GM21447 (cell line): ENCODE data around the gene EHD2.
"Not testable (repeated sequence)": the region's sequence is repeated elsewhere in the genome, so short reads cannot be mapped to it uniquely, and the experiment has no call there.

Experiments
- ATAC-seq: cut with Tn5 transposase; IDR thresholded peaks from one replicate; pipeline ENCODE4 v1.9.1; 2021; ENCODE audit not compliant: unreplicated experiment

EHD2 gene

DNA sequence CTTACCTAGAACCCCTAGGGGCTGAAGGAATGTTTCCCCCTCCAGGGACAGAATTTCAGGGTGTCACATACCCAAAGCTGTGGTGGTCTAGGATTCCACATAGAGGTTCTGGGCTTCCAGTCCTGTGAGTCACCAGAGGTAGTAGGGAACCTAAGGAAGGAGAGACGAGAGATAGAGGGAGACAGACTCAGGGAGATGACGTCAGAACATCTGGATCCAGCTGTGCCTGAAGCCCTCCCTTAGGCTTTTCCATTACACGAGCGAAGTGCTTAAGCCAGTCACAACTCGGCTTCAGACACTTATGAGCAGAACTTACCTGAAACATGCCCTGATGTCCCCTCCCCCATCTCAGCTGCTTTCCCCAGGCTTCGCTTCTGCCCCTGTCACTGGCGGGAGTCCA, 53.4 kb downstream of the EHD2 start:
- no peak for ATAC-seq

DNA sequence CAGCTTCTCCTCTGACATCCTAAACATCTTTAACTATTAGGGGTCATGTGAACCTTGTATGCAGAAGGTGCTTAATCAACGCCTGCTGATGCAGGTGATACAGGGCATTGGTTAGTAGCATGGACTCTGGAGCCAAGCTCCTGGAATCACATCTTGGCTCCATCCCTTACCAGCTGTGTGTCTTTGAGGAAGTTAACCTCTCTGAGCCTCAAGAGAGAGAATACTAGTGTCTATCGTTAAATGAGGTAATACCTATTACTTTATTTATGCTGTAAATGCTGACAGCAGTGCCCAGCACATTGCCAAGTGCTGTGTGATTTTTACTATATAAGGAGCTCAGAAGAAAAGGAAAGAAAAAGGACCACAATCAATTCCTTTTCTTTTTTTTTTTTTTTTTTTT, 54.1 kb downstream of the EHD2 start:
- ATAC-seq, result no peak

DNA sequence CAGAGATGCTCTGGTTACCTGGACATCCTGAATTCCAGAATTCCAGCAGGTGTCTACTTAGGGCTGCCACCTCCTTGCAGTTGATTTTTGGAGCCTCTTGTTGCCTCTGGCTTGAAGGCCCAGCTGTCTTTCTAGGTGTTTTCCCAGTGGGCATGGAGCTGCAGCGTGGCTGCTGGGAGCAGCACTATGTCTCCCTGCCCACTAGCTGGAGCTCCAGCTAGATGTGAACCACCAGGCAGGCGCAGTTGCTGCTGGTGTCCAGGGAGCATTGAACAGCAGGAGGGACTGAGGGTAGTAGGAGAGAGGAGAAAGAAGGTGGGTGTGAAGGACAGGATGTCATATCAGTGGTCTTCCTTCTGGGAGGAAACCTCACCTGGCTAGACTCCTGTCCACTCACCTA, 55.4 kb downstream of the EHD2 start:
- no peak for ATAC-seq

DNA sequence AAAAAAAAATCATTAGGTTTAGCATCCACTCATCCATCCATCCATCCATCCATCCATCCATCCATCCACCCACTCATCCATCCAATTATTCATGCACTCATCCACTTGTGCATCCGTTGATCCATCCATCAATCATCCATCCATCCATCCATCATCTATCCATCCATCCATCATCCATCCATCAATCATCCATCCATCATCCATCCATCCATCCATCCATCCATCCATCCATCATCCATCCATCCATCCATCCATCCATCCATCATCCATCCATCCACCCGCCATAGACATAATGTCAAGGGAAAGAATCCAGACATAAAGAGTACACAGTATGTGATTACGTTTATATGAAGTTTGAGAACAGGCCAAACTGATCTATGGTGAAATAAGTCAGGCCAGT, 56.3 kb downstream of the EHD2 start:
- no peak for ATAC-seq

DNA sequence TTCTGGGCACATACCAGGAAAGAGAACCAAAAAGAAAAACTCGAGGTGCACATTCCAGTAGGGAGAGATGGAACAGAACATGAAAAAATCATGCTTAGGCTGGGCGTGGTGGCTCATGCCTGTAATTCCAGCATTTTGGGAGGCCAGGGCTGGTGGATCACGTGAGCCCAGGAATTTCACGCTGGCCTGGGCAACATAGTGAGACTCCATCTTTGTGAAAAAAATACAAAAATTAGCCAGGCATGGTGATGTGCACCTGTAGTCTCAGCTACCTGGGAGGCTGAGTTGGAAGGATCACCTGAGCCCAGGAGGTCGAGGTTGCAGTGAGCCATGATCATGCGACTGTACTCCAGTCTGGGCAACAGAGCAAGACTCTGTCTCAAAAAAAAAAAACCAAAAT, 58.1 kb downstream of the EHD2 start:
- ATAC-seq, result not testable (repeated sequence)

DNA sequence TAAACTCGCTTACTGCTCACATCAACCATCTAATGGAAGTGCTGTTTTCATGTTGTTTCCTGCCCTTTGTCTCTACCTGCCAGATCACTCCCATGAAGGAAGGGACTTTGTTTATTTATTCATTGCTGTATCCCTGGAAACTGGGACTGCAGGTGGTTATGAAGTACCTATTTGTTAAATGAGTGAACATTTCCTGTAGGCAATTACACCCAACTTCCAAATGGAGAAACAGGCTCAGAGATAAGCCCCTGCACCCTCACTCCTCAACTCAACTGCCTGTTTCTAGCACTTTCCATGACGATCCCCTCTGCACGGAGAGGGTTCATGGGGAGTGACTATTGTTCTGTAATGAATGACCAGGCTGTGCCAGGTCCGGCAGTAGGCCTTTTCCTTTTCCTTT, 63.3 kb downstream of the EHD2 start:
- no peak for ATAC-seq

DNA sequence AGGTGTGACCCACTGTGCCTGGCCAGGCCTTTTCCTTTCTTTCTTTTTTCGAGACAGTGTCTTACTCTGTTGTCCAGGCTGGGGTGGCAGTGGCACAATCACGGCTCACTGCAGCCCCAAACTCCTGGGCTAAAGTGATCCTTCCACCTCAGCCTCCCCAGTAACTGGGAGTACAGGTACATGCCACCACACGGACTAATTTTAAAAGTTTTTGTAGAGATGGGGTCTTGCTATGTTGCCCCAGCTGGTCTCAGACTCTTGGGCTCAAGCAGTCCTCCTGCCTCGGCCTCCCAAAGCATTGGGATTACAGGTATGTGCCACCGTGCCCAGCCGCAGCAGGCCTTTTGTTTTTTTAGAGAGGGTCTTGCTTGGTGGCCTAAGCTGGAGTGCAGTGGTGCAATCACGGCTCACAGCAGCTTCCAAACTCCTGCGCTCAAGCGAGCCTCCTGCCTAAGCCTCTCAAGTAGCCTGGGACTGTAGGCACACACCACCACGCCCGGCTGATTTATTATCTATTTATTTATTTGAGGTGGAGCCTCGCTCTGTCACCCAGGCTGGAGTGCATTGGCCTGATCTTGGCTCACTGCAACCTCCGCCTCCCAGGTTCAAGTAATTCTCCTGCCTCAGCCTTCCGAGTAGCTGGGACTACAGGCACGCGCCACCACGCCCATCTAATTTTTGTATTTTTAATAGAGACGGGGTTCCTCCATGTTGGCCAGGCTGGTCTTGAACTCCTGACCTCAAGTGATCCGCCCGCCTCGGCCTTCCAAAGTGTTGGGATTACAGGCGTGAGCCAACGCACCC, 64.2 kb downstream of the EHD2 start:
- ATAC-seq, result not testable (repeated sequence)

DNA sequence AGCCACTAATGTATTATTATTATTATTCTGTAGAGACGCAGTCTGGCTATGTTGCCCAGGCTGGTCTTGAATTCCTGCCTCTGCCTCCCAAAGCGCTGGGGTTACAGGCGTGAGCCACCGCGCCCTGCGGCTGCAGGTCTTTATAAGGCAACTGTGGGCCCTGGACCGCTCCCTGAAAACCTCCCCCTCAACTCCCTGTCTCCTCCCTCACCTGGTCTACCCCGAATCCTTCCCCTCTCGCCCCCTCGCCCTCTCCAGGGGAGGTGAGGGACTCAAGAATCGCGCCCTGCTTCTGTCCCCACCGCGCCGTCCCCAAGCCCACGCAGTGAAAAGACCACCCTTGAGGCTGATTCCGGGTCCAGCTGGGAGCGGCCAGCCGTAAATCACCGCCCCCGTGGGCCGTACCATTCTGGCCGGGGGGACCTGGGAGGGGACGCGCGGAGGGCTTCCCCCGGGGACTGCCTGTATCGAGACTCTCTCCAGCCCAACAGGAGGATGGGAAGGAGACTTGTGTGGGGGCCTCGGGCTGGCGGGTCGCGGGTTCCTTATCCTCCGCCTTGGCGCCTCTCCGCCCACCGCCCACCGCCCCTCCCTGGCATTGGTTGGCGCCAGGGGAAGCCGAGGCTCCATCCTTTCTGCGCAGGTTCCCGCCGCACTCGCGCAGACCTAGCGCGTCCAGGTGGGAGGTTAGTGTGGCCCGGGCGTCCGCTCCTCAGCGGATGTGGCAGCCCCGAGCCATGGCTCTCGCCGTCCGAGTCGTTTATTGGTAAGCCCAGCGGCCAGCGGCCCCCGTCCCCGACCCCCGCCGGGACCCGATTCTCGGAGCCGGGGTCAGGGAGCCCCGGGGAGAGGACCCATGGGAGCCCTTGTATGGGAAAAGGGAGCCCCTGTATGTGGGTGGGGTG, 65.1 kb downstream of the EHD2 start, which contains the start of gene SELENOW:
TSS of gene SELENOW (plus strand) at position 655 of the 905 bp plus-strand sequence. CDS start at position 738, 83 bp downstream.
- peak; percentile 76 for ATAC-seq

DNA sequence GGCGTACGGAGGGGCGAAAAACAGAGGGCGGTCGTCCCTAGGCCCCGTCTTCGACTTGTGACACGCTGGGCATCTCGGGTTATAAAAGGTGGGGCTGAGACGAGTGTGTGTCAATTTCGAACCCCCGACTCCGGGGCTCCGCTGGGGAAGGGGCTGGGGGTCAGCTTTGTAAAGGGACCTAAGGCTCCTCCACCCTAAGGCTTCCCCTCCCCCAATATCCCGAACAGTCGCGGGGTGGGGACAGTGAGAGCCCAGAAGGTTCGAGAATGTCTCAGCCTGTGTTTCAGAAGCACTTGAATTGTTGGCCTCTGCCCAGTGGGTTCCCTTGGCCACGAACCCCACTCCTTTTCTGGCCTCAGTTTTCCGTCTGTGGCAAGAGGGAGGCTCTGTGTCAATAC, 65.7 kb downstream of the EHD2 start:
- ATAC-seq, result no peak

DNA sequence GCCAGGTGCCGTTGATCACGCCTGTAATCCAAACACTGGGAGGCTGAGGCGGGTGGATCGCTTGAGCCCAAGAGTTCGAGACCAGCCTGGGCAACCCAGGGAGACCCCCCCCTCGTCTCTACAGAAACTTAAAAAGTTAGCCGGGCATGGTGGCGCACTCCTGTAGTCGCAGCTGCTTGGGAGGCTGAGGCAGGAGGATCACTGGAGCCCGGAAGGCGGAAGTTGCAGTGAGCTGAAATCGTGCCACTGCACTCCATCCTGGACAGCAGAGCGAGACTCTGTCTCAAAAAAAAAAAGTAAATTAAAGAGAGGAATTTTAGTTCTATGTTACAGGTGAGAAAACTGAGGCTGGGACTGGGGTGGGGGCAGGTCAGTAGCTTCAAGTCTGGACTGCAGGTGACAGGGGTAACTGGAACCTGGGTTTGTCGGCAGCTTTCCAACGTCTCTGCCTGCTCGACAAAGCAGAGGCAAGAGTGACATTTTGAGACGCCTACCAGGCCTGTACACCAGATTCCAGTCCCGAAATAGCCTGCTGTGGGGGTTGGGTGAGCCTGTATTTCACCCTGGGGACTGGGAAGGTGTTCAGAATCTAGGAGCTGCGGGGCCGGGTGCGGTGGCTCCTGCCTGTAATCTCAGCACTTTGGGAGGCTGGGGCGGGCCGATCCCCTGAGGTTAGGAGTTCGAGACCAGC, 66.4 kb downstream of the EHD2 start:
- ATAC-seq, result no peak

DNA sequence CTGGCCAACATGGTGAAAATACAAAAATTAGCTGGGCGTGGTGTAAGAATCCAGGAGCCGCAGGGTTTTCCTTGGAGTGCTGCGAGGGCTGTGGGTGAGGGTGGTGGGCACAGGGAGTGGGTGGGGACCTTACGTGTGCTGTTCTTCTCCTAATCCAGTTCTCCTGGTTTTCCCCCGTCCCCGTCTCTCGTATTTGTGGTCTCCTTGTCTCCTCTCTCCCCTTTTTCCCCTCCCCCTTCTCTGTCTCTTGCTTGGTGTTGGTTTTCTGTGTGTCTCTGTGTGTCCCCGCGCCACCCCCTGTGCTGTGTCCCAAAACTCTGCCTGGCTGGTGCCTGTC, 67.0 kb downstream of the EHD2 start:
- ATAC-seq, result no peak

DNA sequence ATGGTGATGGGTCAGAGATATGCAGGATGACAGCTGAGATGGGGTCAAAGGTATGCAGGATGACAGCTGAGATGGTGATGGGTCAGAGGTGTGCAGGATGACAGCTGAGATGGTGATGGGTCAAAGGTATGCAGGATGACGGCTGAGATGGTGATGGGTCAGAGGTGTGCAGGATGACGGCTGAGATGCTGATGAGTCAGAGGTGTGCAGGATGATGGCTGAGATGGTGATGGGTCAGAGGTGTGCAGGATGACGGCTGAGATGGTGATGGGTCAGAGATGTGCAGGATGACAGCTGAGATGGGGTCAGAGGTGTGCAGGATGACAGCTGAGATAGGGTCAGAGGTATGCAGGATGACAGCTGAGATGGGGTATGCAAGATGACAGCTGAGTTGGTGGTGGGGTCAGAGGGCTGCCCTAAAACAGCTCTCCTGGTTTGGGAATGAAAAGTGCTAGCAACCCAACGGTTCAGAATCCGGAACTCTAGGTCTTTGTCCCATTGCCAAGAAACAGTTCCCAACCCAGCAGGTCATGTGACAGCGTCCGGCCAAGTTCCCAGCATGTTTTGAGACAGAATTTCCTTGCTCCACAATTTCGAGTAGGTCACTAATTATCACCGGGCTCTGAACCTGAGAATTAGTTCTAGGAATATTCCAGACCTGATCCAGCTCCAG, 68.5 kb downstream of the EHD2 start:
- ATAC-seq, result no peak

DNA sequence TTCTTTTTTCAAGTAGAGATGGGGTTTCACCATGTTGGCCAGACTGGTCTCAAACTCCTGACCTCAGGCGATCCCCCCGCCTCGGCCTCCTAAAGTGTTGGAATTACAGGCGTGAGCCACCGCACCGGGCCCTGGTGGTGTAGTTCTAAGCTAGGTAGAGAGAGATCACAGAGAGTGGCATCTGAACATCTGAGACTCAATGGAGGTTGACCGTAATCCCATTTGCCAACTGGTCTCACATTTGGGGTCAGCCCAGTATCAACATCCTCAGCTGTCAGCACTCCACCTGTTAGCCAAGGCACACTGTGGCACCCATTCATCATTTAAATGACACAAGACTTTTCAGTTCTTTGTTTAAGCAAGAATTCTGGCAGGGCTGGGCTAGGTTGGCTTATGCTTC, 73.3 kb downstream of the EHD2 start:
- no peak for ATAC-seq

DNA sequence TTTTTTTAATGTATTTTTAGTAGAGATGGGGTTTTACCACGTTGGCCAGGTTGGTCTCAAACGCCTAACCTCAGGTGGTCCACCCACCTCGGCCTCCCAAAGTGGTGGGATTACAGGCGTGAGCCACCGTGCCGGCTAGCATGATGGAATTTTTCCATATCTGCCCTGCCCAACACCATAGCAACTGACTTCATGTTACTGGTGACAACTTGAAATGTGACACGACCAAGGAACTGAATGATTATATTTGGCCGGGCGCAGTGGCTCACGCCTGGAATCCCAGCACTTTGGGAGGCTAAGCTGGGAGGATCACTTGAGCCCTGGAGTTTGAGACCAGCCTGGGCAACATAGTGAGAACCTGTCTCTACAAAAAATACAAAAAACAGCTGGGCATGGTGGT, 74.1 kb downstream of the EHD2 start:
- not testable (repeated sequence) for ATAC-seq

DNA sequence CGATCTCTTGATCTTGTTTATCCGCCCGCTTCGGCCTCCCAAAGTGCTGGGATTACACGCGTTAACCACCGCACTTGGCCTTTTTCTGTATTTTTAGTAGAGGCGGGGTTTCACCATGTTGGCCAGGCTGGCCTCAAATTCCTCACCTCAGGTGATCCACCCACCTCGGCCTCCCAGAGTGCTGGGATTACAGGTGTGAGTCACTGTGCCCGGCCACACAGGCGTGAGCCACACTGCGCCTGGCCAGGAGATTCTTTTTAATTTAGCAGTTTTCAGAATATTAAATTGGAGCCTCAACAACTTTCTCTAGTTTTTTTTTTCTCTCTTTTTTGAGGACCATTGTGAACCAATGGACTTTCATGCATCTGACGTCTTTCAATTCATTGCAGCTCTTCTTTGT, 76.6 kb downstream of the EHD2 start:
- ATAC-seq, result not testable (repeated sequence)

DNA sequence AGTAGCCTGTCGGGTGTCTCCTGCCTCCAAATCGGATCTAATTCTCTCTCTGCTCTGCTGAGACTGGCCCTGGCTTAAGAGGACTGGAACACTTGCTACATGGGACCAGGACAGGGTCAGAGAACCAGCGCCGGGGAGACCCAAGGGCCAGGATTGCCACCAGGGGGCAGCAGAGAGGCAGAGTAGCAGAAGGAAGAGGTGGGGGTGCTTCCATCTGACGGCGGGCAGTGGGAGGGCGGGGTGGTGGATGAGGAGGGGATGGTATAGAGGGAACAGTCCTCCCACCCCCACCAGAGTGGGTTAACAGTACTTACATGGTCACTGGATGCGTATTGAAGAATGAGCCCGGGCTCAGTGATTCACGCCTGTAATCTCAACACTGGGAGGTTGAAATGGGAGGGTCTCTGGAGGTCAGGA, 77.2 kb downstream of the EHD2 start:
- no peak for ATAC-seq

DNA sequence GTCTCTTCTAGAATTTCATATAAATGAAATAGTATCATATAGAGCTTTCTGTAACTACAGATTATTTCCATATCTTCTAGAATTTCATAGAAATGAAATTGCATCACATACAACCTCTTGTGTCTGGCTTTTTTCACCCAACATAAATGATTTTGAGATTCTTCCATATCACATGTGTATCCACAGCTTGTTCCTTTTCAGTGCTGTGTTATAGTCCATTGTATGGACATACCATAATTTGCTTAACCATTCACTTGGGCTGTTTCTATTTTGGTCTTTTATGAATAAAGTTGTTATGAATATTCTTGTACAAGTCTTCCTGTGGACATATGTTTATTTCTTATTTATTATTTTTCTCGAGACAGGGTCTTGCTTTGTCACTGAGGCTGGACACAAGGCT, 79.4 kb downstream of the EHD2 start:
- ATAC-seq, result no peak
